Brain microvascular endothelial cell (primary cell): ENCODE data around the gene DLAT.
A peak's percentile ranks its signal among the peaks of the same experiment; 100 is the strongest.

ENCODE experiments used
- DNase-seq: peaks from one replicate; pipeline ENCODE4 v3.0.0-alpha.2; 2020
- H3K27ac ChIP-seq: fragments of 250-450 bp; sonication (Bioruptor Pico); 2 replicates; pipeline ENCODE4 v1.5.1; 2020; ENCODE audit warnings: mild to moderate bottlenecking, moderate library complexity
- H3K27me3 ChIP-seq: fragments of 250-450 bp; sonication (Bioruptor Pico); replicated peaks from 2 replicates; pipeline ENCODE4 v1.5.1; 2020; ENCODE audit warnings: mild to moderate bottlenecking
- H3K36me3 ChIP-seq: fragments of 250-450 bp; sonication (Bioruptor Pico); replicated peaks from 2 replicates; pipeline ENCODE4 v1.5.1; 2020; ENCODE audit warnings: mild to moderate bottlenecking
- H3K4me3 ChIP-seq: 2 replicates; pipeline ENCODE4 v1.5.1; 2011; ENCODE audit warnings: low read depth, mild to moderate bottlenecking, control low read depth, low read length, moderate library complexity
- CTCF ChIP-seq: IDR thresholded peaks from 2 replicates; pipeline ENCODE4 v1.5.1; 2011; ENCODE audit warnings: low read depth, mild to moderate bottlenecking, moderate library complexity, low read length, control low read depth, inconsistent platforms; ENCODE audit errors: missing control alignments
- in situ Hi-C: cut with HindIII; loops from 2 replicates; pipeline ENCODE4 v1.10.0; 2017; ENCODE audit warnings: low sequenced_read_pairs, low pct_ligation_motif_present

DLAT gene

GRCh38 chr11:111980062-111980461 lies 45.1 kb upstream of the DLAT start:
- peaks cover 15% of the 10 kb centered on the region for H3K36me3 ChIP-seq
- in situ Hi-C loops = no loop called here
- H3K4me3 ChIP-seq = no peak overlapping the region
- DNase-seq = no peak
- no peak overlapping the region for H3K27ac ChIP-seq
- H3K27me3 ChIP-seq = no peaks in the 10 kb centered on the region
- no peak for TF ChIP-seq CTCF

- Histone ChIP-seq H3K36me3 (peaks cover 15% of the 10 kb centered on the region), H3K4me3 (no peak overlapping the region), H3K27ac (no peak overlapping the region), H3K27me3 (no peaks in the 10 kb centered on the region)
- DNase-seq = no peak
- TF ChIP-seq CTCF = no peak
- in situ Hi-C loops = no loop called here
Measured at GRCh38 chr11:111981270-111981669, 43.9 kb upstream of the DLAT start.

- Histone ChIP-seq H3K36me3 (peaks cover 15% of the 10 kb centered on the region), H3K4me3 (no peak overlapping the region), H3K27me3 (no peaks in the 10 kb centered on the region), H3K27ac (no peak overlapping the region)
- in situ Hi-C loops = no loop called here
- peak; percentile 41 for DNase-seq
- TF ChIP-seq CTCF = peak; percentile 83
Measured at GRCh38 chr11:111982019-111982464, 43.2 kb upstream of the DLAT start.

- peaks cover 15% of the 10 kb centered on the region for H3K36me3 ChIP-seq
- H3K27ac ChIP-seq = no peak overlapping the region
- TF ChIP-seq CTCF = no peak
- H3K27me3 ChIP-seq = no peaks in the 10 kb centered on the region
- no peak overlapping the region for H3K4me3 ChIP-seq
- no peak for DNase-seq
- in situ Hi-C loops = no loop called here
Measured at GRCh38 chr11:111982541-111983186, 42.5 kb upstream of the DLAT start.

GRCh38 chr11:111983187-111983986 lies 41.8 kb upstream of the DLAT start:
- DNase-seq = no peak
- Histone ChIP-seq H3K27me3 (no peaks in the 10 kb centered on the region), H3K27ac (no peak overlapping the region), H3K4me3 (no peak overlapping the region), H3K36me3 (peaks cover 15% of the 10 kb centered on the region)
- in situ Hi-C loops = no loop called here
- TF ChIP-seq CTCF = no peak
